HepG2 (cell line): ENCODE results near the gene TSPAN9. TPM values are rescaled to one million over a fixed set of nuclear protein-coding genes. Genes with fewer than 3 reads are reported as not detected.

Source experiments
- ATAC-seq: fragments of 200-7000 bp; cut with Tn5 transposase; 3 replicates; pipeline ENCODE4 v1.9.1; 2020; ENCODE audit warnings: mild to moderate bottlenecking, moderate library complexity
- BruUV-seq: library from RNA; stranded (reverse); fragments of 400-500 nt; replicated peaks from 2 replicates; lab custom pipeline; 2021; lab: Mats Ljungman, UMichigan
- CTCF ChIA-PET: fragments of 300-600 bp; formaldehyde crosslinking; extraction: SDS; loops from one replicate; lab custom pipeline; 2021; ENCODE audit warnings: low total read pairs, inconsistent platforms, low intra/inter-chr PET ratio; lab: Yijun Ruan, JAX
- POLR2A ChIA-PET: fragments of 350-600 bp; sonication (Branson Sonifier 250); formaldehyde crosslinking; loops from one replicate; lab custom pipeline; 2020; ENCODE audit warnings: antibody characterized with exemption, inconsistent platforms; lab: Yijun Ruan, JAX
- DNase-seq: peaks from one replicate; pipeline ENCODE4 v3.0.0-alpha.2; 2015; ENCODE audit warnings: low spot score
- FAIRE-seq: peaks from 3 replicates; lab custom pipeline; 2011; peaks lifted over from hg19 to GRCh38; lab: Jason Lieb, UNC
- H2AFZ ChIP-seq: one replicate; pipeline ENCODE4 v1.6.1; 2011; ENCODE audit warnings: low read length, inconsistent platforms
- H3K27ac ChIP-seq: fragments of 300-600 bp; 3 replicates; pipeline ENCODE4 v1.8.0; 2011; ENCODE audit warnings: mixed run types, mild to moderate bottlenecking, mixed read lengths, low read length, inconsistent platforms; ENCODE audit not compliant: insufficient read depth; ENCODE audit errors: extremely low read length
- H3K27me3 ChIP-seq, 2 experiments: fragments of 200-600 bp in 1 of 2; 2 replicates in 1 of 2; 3 replicates in 1 of 2; pipeline versions ENCODE4 v1.6.0 to v1.8.0; 2011; ENCODE audit warnings: low read length in 2 of 2, mild to moderate bottlenecking in 2 of 2, moderate library complexity in 2 of 2, inconsistent platforms in 1 of 2; ENCODE audit not compliant: insufficient read depth in 2 of 2, control insufficient read depth in 1 of 2
- H3K36me3 ChIP-seq, 2 experiments: fragments of 200-600 bp in 1 of 2; replicated peaks in 1 of 2; 2 replicates in 1 of 2; 3 replicates in 1 of 2; pipeline versions ENCODE4 v1.5.1 to v1.8.0; 2011; ENCODE audit warnings: low read length in 2 of 2, inconsistent platforms in 1 of 2; ENCODE audit not compliant: insufficient read depth in 2 of 2, control insufficient read depth in 1 of 2
- H3K4me1 ChIP-seq: 2 replicates; pipeline ENCODE4 v1.5.1; 2012; ENCODE audit warnings: low read length, inconsistent platforms; ENCODE audit not compliant: insufficient read depth
- H3K4me2 ChIP-seq: 2 replicates; pipeline ENCODE4 v1.6.0; 2011; ENCODE audit warnings: low read depth, low read length, inconsistent platforms
- H3K4me3 ChIP-seq, 3 experiments: fragments of 200-600 bp in 1 of 3; sonication (generic), shearing (Covaris generic) in 1 of 3; replicated peaks in 1 of 3; 2 replicates each; pipeline ENCODE4 v1.5.1; 2011 to 2016; ENCODE audit warnings: low read length in 3 of 3, inconsistent platforms in 2 of 3, low read depth in 2 of 3, mild to moderate bottlenecking in 2 of 3, control low read depth in 1 of 3, mixed read lengths in 1 of 3; ENCODE audit not compliant: insufficient read depth in 1 of 3
- H3K79me2 ChIP-seq: one replicate; pipeline ENCODE4 v1.6.1; 2011; ENCODE audit warnings: low read length, inconsistent platforms; ENCODE audit not compliant: insufficient read depth
- H3K9ac ChIP-seq: 2 replicates; pipeline ENCODE4 v1.6.0; 2011; ENCODE audit warnings: mild to moderate bottlenecking, low read depth, low read length, inconsistent platforms; ENCODE audit not compliant: insufficient read depth
- H3K9me3 ChIP-seq: 2 replicates; pipeline ENCODE4 v1.5.1; 2012; ENCODE audit warnings: mild to moderate bottlenecking, low read length
- H4K20me1 ChIP-seq: 2 replicates; pipeline ENCODE4 v1.6.0; 2011; ENCODE audit warnings: inconsistent platforms, mild to moderate bottlenecking, low read length, moderate library complexity; ENCODE audit not compliant: insufficient read depth
- CBX5 ChIP-seq: sonication (generic); formaldehyde crosslinking; IDR thresholded peaks from 2 replicates; pipeline ENCODE4 v1.4.0; 2020; ENCODE audit warnings: missing genetic modification reagents, borderline replicate concordance
- FOXO1 ChIP-seq: sonication (generic); formaldehyde crosslinking; IDR thresholded peaks from 2 replicates; pipeline ENCODE4 v1.4.0; 2020; ENCODE audit warnings: missing genetic modification reagents
- KDM1A ChIP-seq: IDR thresholded peaks from 2 replicates; pipeline ENCODE4 v1.6.1; 2016; ENCODE audit warnings: missing compliant biosample characterization
- MTF1 ChIP-seq: sonication (generic); formaldehyde crosslinking; IDR thresholded peaks from 2 replicates; pipeline ENCODE4 v1.5.0; 2020; ENCODE audit warnings: missing genetic modification reagents
- NFYC ChIP-seq: IDR thresholded peaks from 2 replicates; pipeline ENCODE4 v1.6.1; 2016; ENCODE audit warnings: missing genetic modification reagents, missing compliant biosample characterization
- RBM22 ChIP-seq: fragments of 200-400 bp; formaldehyde crosslinking; optimal IDR thresholded peaks from 2 replicates; pipeline ENCODE3; 2017; ENCODE audit warnings: mild to moderate bottlenecking, low read length, moderate library complexity
- TARDBP ChIP-seq: sonication (generic); formaldehyde crosslinking; IDR thresholded peaks from 2 replicates; pipeline ENCODE4 v1.8.0; 2022; ENCODE audit warnings: mild to moderate bottlenecking, missing genetic modification reagents
- U2AF1 ChIP-seq: fragments of 200-400 bp; formaldehyde crosslinking; optimal IDR thresholded peaks from 2 replicates; pipeline ENCODE3; 2017; ENCODE audit warnings: mild to moderate bottlenecking, low read depth, low read length
- ZNF607 ChIP-seq: sonication (generic); formaldehyde crosslinking; IDR thresholded peaks from 2 replicates; pipeline ENCODE4 v1.5.1; 2020; ENCODE audit warnings: missing genetic modification reagents, mild to moderate bottlenecking, borderline replicate concordance
- ZSCAN9 ChIP-seq: IDR thresholded peaks from 2 replicates; pipeline ENCODE4 v1.6.1; 2016; ENCODE audit warnings: borderline replicate concordance
- WGBS: methylation state at CpG from one replicate; pipeline ENCODE4 v1.1.6; 2017; ENCODE audit warnings: low lambda C conversion rate; 5-methylcytosine and 5-hydroxymethylcytosine counted together
- in situ Hi-C: cut with HindIII; loops from 2 replicates; pipeline ENCODE4 v1.10.0; 2017; ENCODE audit warnings: low pct_unique_long_range_greater_than_20kb; ENCODE audit not compliant: extremely low pct_ligation_motif_present
- intact Hi-C: fragments of 100-400 bp; cut with micrococcal nuclease; formaldehyde crosslinking; loops from one replicate; pipeline ENCODE4 v1.10.0; 2022; ENCODE audit not compliant: unreplicated experiment
- polyA plus RNA-seq, 8 experiments: library from polyadenylated mRNA; depleted of rRNA in 3 of 8; stranded (reverse) in 7 of 8; unstranded in 1 of 8; fragments of >200 nt; fragmentation: Illumina TruSeq in 4 of 8; extraction: Trizol in 4 of 8; gene quantifications; 2 replicates each; pipeline versions ENCODE4 v1.2.1 to v1.2.3, GENCODE V29; 2011 to 2016; ENCODE audit warnings: low read depth in 4 of 8, missing spikeins in 1 of 8, mixed read lengths in 1 of 8; ENCODE audit not compliant: insufficient read depth in 1 of 8
- total RNA-seq, 5 experiments: library from RNA; depleted of rRNA; stranded (reverse); fragments of >200 nt; fragmentation: Illumina TruSeq; extraction: Trizol; gene quantifications; 2 replicates each; pipeline ENCODE4 v1.2.3, GENCODE V29; 2016; ENCODE audit warnings: low read depth in 1 of 5
- TF ChIP-seq, protein P1 (sequence below): IDR thresholded peaks from 2 replicates; pipeline ENCODE4 v1.6.1; 2016; ENCODE audit warnings: low read depth, borderline replicate concordance
- TF ChIP-seq, protein P2 (sequence below): sonication (generic); formaldehyde crosslinking; conservative IDR thresholded peaks from 2 replicates; pipeline ENCODE4 v1.4.0; 2020; ENCODE audit warnings: missing genetic modification reagents

TSPAN9 gene
- total and polyA plus RNA-seq, 2 of the 13 experiments (the other 11 are each of a cell fraction or from before 2014, with no cell fraction given) = 18.1 to 42.3 TPM

DNA sequence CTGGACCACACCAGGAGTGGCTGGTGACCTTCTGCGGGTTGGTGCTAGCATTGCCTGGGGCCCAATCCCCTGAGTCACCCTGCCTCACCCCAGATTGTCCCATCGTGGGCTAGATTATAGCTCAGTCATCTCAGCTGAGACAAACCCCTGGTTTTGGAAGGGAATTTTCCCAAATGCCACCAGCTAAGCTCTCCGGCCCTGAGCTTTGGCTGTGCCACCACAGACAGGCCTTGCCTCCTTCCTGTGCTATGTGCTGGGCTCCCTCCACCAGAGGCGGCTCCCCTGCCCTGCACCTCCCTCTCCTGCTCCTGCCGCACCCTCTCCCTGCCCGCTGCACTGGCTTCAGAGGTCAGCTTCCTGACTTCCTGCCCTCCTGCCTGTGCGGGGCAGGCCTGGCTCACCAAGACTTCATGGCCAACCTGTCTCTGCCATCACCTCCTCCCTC, 196.3 kb downstream of the TSPAN9 start:
- no peak overlapping the region for H3K4me2 ChIP-seq
- no peaks in the 10 kb centered on the region for H3K79me2 ChIP-seq
- H3K9ac ChIP-seq = no peak overlapping the region
- BruUV-seq = no TSS peak
- ChIA-PET CTCF (no interaction called here), POLR2A (no interaction called here)
- DNase-seq (no peak), ATAC-seq (no peak)
- in situ Hi-C loops = loop anchor here (5.0 to 10.0 kb wide), 2 partner anchors 141 to 199 kb away; partner anchors contain the start of gene TSPAN9
- WGBS = 90% methylated on average over 6 of the region's 7 CpGs
- H4K20me1 ChIP-seq = peaks cover 17% of the 10 kb centered on the region; the same call in 1 of the 2 replicates
- no peak overlapping the region for H3K27ac ChIP-seq
- no peak overlapping the region for H3K4me3 ChIP-seq
- no peak overlapping the region for H2AFZ ChIP-seq
- H3K27me3 ChIP-seq = no peaks in the 10 kb centered on the region
- H3K4me1 ChIP-seq = no peaks in the 10 kb centered on the region
- peaks cover 1 to 4% of the 10 kb centered on the region in 2 experiments; a peak in 2 of 5 replicates for H3K36me3 ChIP-seq
- H3K9me3 ChIP-seq = no peaks in the 10 kb centered on the region
- intact Hi-C loops = no loop called here
- no peak for TF ChIP-seq U2AF1
- TF ChIP-seq KDM1A = no peak
- TF ChIP-seq ZSCAN9 (CRISPR knock-in tag) = no peak
- TF ChIP-seq, all 625 proteins: peak for 0
- no peak for FAIRE-seq

DNA sequence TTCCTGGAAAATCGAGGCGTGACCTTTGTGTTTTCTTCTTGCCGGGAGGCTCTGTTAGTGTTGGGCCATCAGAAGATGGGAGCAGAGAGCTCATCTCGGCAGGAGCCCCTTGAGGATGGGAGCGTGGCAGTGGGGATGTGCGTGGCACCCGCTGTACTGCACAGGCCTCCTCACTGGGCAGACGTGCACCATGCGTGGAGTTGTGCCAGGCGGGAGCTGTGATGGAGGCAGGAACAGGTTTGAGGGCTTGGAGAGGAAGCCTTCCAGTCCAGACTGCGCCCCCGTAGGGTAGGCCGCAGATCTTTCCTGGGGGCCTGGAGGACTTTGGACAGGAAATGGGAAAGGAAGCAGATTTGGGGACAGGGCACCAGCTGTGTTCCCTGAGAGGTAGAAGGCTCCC, 197.5 kb downstream of the TSPAN9 start:
- in situ Hi-C loops = loop anchor here (5.0 to 10.0 kb wide), 2 partner anchors 142 to 200 kb away; partner anchors contain the start of gene TSPAN9
- FAIRE-seq (no peak), ATAC-seq (no peak; the same call in 2 of the 3 replicates), DNase-seq (no peak)
- ChIA-PET CTCF (interaction anchor here (1.1 to 2.7 kb wide), 4 partner anchors 67 to 201 kb away, joined by 3 to 28 read pairs (median 8); no protein-coding TSS in a partner anchor), POLR2A (no interaction called here)
- H3K36me3 ChIP-seq = peaks cover 1 to 12% of the 10 kb centered on the region in 2 experiments; a peak in 2 of 5 replicates
- no peaks in the 10 kb centered on the region for H3K79me2 ChIP-seq
- no peak overlapping the region for H2AFZ ChIP-seq
- intact Hi-C loops = loop anchor here (1.0 to 2.0 kb wide), 3 partner anchors 66 to 201 kb away; no protein-coding TSS in a partner anchor
- TF ChIP-seq ZNF607 (CRISPR knock-in tag) (no peak), TARDBP (CRISPR knock-in tag) (no peak), FOXO1 (CRISPR knock-in tag) (no peak), NFYC (CRISPR knock-in tag) (no peak), MTF1 (CRISPR knock-in tag) (no peak), RBM22 (no peak), CBX5 (CRISPR knock-in tag) (no peak)
- TF ChIP-seq, protein P1, sequence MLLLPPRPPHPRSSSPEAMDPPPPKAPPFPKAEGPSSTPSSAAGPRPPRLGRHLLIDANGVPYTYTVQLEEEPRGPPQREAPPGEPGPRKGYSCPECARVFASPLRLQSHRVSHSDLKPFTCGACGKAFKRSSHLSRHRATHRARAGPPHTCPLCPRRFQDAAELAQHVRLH (CRISPR knock-in tag) = no peak
- TF ChIP-seq, protein P2, sequence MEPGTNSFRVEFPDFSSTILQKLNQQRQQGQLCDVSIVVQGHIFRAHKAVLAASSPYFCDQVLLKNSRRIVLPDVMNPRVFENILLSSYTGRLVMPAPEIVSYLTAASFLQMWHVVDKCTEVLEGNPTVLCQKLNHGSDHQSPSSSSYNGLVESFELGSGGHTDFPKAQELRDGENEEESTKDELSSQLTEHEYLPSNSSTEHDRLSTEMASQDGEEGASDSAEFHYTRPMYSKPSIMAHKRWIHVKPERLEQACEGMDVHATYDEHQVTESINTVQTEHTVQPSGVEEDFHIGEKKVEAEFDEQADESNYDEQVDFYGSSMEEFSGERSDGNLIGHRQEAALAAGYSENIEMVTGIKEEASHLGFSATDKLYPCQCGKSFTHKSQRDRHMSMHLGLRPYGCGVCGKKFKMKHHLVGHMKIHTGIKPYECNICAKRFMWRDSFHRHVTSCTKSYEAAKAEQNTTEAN (CRISPR knock-in tag) = no peak
- H3K27ac ChIP-seq = no peak overlapping the region
- H3K9me3 ChIP-seq = no peaks in the 10 kb centered on the region
- no peaks in the 10 kb centered on the region for H3K4me1 ChIP-seq
- peaks cover 17% of the 10 kb centered on the region; the same call in 1 of the 2 replicates for H4K20me1 ChIP-seq
- H3K9ac ChIP-seq = no peak overlapping the region
- no peak overlapping the region for H3K4me3 ChIP-seq
- H3K27me3 ChIP-seq = no peaks in the 10 kb centered on the region
- BruUV-seq = no TSS peak
- 88% methylated on average over 13 of the region's 13 CpGs for WGBS
- H3K4me2 ChIP-seq = no peak overlapping the region
